ENCODE results near the gene TNFAIP8L1. TPM values are rescaled to one million over a fixed set of nuclear protein-coding genes. Genes with fewer than 3 reads are reported as not detected.

TNFAIP8L1 gene
- total RNA-seq, 2 donors from 2014 or later, result 8.3 to 10.3 TPM

GRCh38 chr19:4686700-4687099, 47.4 kb downstream of the TNFAIP8L1 start:
- Mint-ChIP-seq H3K36me3 (peaks cover 6% of the 10 kb centered on the region), H3K4me3 (no peak overlapping the region), H3K27me3 (no peaks in the 10 kb centered on the region), H3K27ac (no peak overlapping the region), H3K9me3 (no peaks in the 10 kb centered on the region), H3K4me1 (ENCODE audit: low read depth in 2 of 2) (peaks cover 0 to 2% of the 10 kb centered on the region in 2 donors)
- DNase-seq (ENCODE audit: low spot score) (no peak), ATAC-seq (no peak)

- ATAC-seq (no peak), DNase-seq (ENCODE audit: low spot score) (no peak)
- Mint-ChIP-seq H3K9me3 (no peaks in the 10 kb centered on the region), H3K36me3 (peaks cover 6% of the 10 kb centered on the region), H3K27ac (no peak overlapping the region), H3K4me1 (ENCODE audit: low read depth in 2 of 2) (peaks cover 0 to 2% of the 10 kb centered on the region in 2 donors), H3K27me3 (no peaks in the 10 kb centered on the region), H3K4me3 (no peak overlapping the region)
Measured at GRCh38 chr19:4687396-4687795, 48.1 kb downstream of the TNFAIP8L1 start.

GRCh38 chr19:4688587-4688986, 49.3 kb downstream of the TNFAIP8L1 start:
- Mint-ChIP-seq H3K4me1 (ENCODE audit: low read depth in 2 of 2) (peaks cover 0 to 2% of the 10 kb centered on the region in 2 donors), H3K9me3 (no peaks in the 10 kb centered on the region), H3K27me3 (no peaks in the 10 kb centered on the region), H3K4me3 (no peak overlapping the region), H3K27ac (no peak overlapping the region), H3K36me3 (peaks cover 6% of the 10 kb centered on the region)
- ATAC-seq (no peak), DNase-seq (ENCODE audit: low spot score) (no peak)

GRCh38 chr19:4689403-4689802, 50.1 kb downstream of the TNFAIP8L1 start:
- Mint-ChIP-seq H3K36me3 (peaks cover 6% of the 10 kb centered on the region), H3K9me3 (no peaks in the 10 kb centered on the region), H3K4me1 (ENCODE audit: low read depth in 2 of 2) (peaks cover 0 to 6% of the 10 kb centered on the region in 2 donors), H3K27ac (no peak overlapping the region), H3K4me3 (no peak overlapping the region), H3K27me3 (no peaks in the 10 kb centered on the region)
- DNase-seq (ENCODE audit: low spot score) (no peak), ATAC-seq (no peak)

GRCh38 chr19:4690361-4690760, 51.0 kb downstream of the TNFAIP8L1 start:
- H3K27me3 Mint-ChIP-seq, result no peaks in the 10 kb centered on the region
- H3K9me3 Mint-ChIP-seq, result no peaks in the 10 kb centered on the region
- H3K4me3 Mint-ChIP-seq, result no peak overlapping the region
- no peak for DNase-seq (ENCODE audit: low spot score)
- peak overlapping the region in 1 of 2 donors; percentile 10 for H3K27ac Mint-ChIP-seq
- H3K4me1 Mint-ChIP-seq (ENCODE audit: low read depth in 2 of 2), result peaks cover 0 to 9% of the 10 kb centered on the region in 2 donors
- no peak for ATAC-seq
- H3K36me3 Mint-ChIP-seq, result peaks cover 6% of the 10 kb centered on the region

- Mint-ChIP-seq H3K4me1 (ENCODE audit: low read depth in 2 of 2) (peaks cover 0 to 9% of the 10 kb centered on the region in 2 donors), H3K27ac (no peak overlapping the region), H3K9me3 (no peaks in the 10 kb centered on the region), H3K36me3 (peaks cover 6% of the 10 kb centered on the region), H3K4me3 (no peak overlapping the region), H3K27me3 (no peaks in the 10 kb centered on the region)
- no peak for ATAC-seq
- no peak for DNase-seq (ENCODE audit: low spot score)
Measured at GRCh38 chr19:4691373-4691772, 52.1 kb downstream of the TNFAIP8L1 start.

- Mint-ChIP-seq H3K27me3 (no peaks in the 10 kb centered on the region), H3K4me3 (no peak overlapping the region)
Measured at GRCh38 chr19:4692251-4693077, 53.1 kb downstream of the TNFAIP8L1 start.

GRCh38 chr19:4693078-4693350, 53.7 kb downstream of the TNFAIP8L1 start:
- H3K36me3 Mint-ChIP-seq, result peaks cover 6% of the 10 kb centered on the region
- H3K27ac Mint-ChIP-seq, result no peak overlapping the region
- no peaks in the 10 kb centered on the region for H3K27me3 Mint-ChIP-seq
- no peak for ATAC-seq
- no peaks in the 10 kb centered on the region for H3K9me3 Mint-ChIP-seq
- H3K4me1 Mint-ChIP-seq (ENCODE audit: low read depth in 2 of 2), result peaks cover 0 to 9% of the 10 kb centered on the region in 2 donors
- DNase-seq (ENCODE audit: low spot score), result no peak
- no peak overlapping the region for H3K4me3 Mint-ChIP-seq

More at GRCh38 chr19:4692251-4693077, 53.1 kb downstream of the TNFAIP8L1 start:
- ATAC-seq, result no peak
- Mint-ChIP-seq H3K9me3 (no peaks in the 10 kb centered on the region), H3K27ac (no peak overlapping the region), H3K4me1 (ENCODE audit: low read depth in 2 of 2) (peaks cover 0 to 9% of the 10 kb centered on the region in 2 donors), H3K36me3 (peaks cover 6% of the 10 kb centered on the region)
- DNase-seq (ENCODE audit: low spot score), result no peak

- no peaks in the 10 kb centered on the region for H3K9me3 Mint-ChIP-seq
- DNase-seq (ENCODE audit: low spot score) (no peak), ATAC-seq (no peak)
- peaks cover 0 to 9% of the 10 kb centered on the region in 2 donors for H3K4me1 Mint-ChIP-seq (ENCODE audit: low read depth in 2 of 2)
- peak overlapping the region in 1 of 2 donors; percentile 43 for H3K27ac Mint-ChIP-seq
- no peak overlapping the region for H3K4me3 Mint-ChIP-seq
- H3K36me3 Mint-ChIP-seq, result peaks cover 6% of the 10 kb centered on the region
- no peaks in the 10 kb centered on the region for H3K27me3 Mint-ChIP-seq
Measured at GRCh38 chr19:4693471-4694121, 54.3 kb downstream of the TNFAIP8L1 start.

GRCh38 chr19:4694211-4694987, 55.1 kb downstream of the TNFAIP8L1 start:
- H3K36me3 Mint-ChIP-seq, result peaks cover 6% of the 10 kb centered on the region

GRCh38 chr19:4695224-4695731, 56.0 kb downstream of the TNFAIP8L1 start:
- Mint-ChIP-seq H3K36me3 (peaks cover 5% of the 10 kb centered on the region), H3K27me3 (no peaks in the 10 kb centered on the region), H3K4me3 (no peak overlapping the region), H3K27ac (no peak overlapping the region), H3K9me3 (no peaks in the 10 kb centered on the region), H3K4me1 (ENCODE audit: low read depth in 2 of 2) (peaks cover 0 to 9% of the 10 kb centered on the region in 2 donors)
- ATAC-seq (no peak), DNase-seq (ENCODE audit: low spot score) (no peak)

More at GRCh38 chr19:4694211-4694987, 55.1 kb downstream of the TNFAIP8L1 start:
- Mint-ChIP-seq H3K4me1 (ENCODE audit: low read depth in 2 of 2) (peaks cover 0 to 9% of the 10 kb centered on the region in 2 donors), H3K27me3 (no peaks in the 10 kb centered on the region), H3K9me3 (no peaks in the 10 kb centered on the region), H3K27ac (peak overlapping the region in 1 of 2 donors; percentile 43), H3K4me3 (no peak overlapping the region)
- ATAC-seq (no peak), DNase-seq (ENCODE audit: low spot score) (no peak)

- H3K36me3 Mint-ChIP-seq, result no peaks in the 10 kb centered on the region
- no peaks in the 10 kb centered on the region for H3K9me3 Mint-ChIP-seq
- H3K4me1 Mint-ChIP-seq (ENCODE audit: low read depth in 2 of 2), result peaks cover 0 to 7% of the 10 kb centered on the region in 2 donors
- DNase-seq (ENCODE audit: low spot score), result no peak
- H3K27ac Mint-ChIP-seq, result no peak overlapping the region
- ATAC-seq, result no peak
- H3K4me3 Mint-ChIP-seq, result no peak overlapping the region
- no peaks in the 10 kb centered on the region for H3K27me3 Mint-ChIP-seq
Measured at GRCh38 chr19:4697304-4697703, 58.0 kb downstream of the TNFAIP8L1 start.

GRCh38 chr19:4699826-4700692, 60.7 kb downstream of the TNFAIP8L1 start:
- Mint-ChIP-seq H3K4me3 (no peak overlapping the region), H3K4me1 (ENCODE audit: low read depth in 2 of 2) (no peaks in the 10 kb centered on the region), H3K27me3 (no peaks in the 10 kb centered on the region), H3K9me3 (no peaks in the 10 kb centered on the region), H3K36me3 (no peaks in the 10 kb centered on the region), H3K27ac (no peak overlapping the region)
- no peak for DNase-seq (ENCODE audit: low spot score)
- ATAC-seq, result no peak
